NCI-H1694 (cell line): Measurements from ENCODE around the gene RAB35.

ENCODE experiments used
- DNase-seq: peaks from one replicate; lab custom pipeline; 2025; lab: John Stamatoyannopoulos, UW

The RAB35 gene

DNA sequence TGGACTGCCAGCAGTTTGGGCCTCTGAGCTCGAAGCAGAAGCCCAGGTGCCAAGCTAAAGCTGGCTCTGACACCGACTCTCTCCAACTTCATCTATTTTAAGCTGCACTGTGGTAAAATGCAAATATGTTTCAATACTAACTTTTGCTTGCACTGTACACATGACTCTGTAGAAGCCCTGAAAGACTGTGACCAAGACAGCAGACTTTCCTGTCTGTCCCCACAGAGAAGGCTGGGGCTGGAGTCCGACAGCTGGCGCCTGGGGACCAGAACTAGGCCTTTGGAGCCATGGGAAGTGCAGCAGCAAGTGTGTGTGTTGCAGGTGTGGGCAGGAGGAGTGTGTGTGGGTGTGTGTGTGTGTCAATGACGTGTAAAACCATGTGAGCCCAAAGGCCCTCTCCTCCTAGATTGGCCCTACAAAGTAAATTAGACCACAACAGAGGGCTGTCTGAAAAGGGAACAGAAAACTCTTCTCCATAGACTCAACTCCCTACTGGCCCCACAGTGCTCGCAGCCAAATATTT lies 16.4 kb upstream of the RAB35 start:
- no peak for DNase-seq

DNA sequence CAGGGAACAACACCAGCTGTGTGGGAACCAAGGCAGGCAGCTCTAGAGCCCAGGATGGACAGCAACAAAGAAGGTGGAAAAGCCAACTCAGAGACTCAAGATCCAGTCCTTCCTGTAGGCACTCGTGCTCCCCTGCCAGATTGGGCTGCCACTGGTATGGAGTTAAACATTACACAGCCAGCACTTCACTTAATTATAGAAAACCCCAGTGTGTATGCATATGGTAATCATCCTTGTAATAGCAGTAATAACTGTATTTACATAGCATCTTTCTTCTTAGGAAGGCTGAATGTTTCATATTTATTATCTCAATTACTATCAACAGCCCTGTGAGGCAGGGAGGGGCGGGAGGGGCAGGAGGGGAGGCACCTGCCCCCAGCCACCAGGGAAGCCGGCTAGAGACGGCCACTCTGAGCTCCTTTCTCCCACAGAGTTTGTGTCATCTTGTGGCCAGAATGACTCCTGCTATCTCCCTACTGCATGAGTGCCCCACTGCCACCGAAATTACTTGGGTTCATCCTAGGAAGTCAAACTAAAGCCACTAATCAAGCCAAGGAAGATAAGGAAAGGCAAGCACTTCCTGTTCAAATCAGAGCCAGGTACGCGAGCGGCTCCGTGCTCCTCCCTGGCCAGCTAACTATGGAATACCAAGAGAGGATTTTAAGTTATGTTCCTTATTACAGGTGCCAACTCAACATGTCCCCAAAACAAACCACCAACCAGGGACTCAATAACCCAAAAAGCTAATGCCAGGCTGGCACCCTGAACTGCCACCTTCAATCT lies 15.7 kb upstream of the RAB35 start:
- no peak for DNase-seq

DNA sequence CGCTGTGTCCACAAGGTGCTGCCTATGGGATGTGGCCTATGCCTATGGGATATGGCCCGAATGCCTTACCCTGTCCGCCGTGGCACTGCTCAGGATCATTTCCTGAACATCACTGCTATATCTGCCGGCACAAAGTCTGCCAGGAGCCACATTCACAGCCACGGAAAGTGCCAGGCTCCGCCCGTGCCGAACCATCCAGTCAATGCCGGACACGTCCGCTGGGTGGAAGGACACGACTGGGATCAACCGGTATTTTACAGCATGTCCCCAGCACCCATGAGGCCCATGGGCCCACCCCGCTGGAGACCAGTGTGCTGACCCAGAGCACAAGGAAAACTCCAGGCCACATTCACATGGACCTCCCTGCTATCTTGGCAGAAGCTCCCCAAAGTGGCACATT lies 14.6 kb upstream of the RAB35 start:
- DNase-seq: no peak

DNA sequence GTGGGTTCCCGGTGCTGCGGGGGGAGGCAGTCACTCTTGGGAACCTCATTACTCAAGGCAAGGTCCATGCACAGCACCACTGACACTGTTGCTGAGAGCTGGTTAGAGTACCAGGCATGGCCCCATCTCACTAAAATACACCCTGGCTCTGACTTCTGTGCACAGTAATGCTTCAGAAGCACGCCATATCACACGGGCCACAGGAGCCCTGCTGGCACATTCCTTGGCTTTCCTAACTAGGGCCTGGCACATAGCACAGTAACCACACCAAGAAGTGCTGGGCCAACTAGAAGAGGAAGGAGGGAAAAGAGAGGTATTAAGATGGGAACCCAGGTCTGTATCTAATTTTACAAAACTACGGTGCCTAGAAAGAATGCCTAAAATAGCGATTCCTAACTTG lies 13.5 kb upstream of the RAB35 start:
- DNase-seq: no peak

GRCh38 chr12:120126635-120127005 lies 10.1 kb upstream of the RAB35 start:
- DNase-seq: no peak

DNA sequence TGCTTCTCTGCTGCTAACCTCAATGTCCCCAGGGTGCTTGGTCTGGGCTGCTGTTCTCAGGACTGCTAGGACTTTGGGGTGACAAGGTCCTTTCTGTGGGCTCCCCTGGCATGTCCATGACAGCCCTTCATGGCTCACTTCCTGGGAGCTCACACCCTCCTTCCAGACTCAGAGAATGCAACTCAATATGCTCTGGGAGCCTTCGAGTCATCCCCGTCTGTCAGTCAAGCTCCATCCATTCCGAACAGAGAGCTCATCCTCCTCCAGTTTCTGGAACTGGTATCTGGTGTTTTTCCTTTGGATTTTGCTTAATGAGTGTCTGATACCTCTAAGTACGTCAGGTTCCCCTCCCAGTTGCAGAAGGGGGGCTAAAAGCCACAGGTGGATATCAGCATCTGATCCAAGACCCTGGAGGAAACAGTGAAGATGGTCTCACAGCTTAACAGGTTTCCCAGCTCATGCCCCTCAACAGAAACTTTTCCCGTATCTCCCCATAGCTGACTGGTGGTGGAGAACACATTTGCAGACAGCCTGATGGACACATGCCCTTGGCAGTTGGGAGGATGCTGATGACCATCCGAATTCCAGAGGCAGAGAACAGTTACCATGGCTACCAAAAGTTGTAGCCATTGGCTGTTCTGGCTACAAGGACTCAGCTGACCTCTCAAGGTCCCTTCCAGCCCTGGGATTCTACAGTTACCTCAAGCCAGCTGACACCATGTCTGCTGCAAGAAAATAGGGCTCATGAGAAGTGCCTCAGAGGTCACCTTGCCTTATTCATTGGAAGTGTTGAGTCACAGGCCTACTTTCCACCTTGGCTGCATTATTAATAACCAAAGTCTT lies 9.5 kb upstream of the RAB35 start:
- DNase-seq: no peak

DNA sequence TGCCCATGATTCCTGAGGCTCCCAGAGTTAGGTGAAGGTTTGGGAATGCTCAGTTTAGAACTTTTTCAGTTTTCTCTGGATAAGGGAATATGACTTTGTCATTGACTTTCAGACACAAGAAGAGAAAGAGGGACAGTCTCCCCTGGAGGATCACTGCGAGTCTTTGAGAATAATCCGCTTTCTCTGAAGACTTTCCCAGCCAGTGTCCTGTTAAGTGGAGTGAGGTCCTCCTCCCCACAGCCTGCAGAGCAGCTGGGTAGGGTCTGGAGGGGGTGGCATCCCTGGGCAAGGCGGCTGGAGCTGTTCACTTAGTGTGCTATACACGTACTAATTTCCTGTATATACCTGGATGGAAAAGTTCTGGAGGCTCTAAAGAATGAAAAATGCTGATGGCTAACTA lies 8.5 kb upstream of the RAB35 start:
- DNase-seq: no peak

DNA sequence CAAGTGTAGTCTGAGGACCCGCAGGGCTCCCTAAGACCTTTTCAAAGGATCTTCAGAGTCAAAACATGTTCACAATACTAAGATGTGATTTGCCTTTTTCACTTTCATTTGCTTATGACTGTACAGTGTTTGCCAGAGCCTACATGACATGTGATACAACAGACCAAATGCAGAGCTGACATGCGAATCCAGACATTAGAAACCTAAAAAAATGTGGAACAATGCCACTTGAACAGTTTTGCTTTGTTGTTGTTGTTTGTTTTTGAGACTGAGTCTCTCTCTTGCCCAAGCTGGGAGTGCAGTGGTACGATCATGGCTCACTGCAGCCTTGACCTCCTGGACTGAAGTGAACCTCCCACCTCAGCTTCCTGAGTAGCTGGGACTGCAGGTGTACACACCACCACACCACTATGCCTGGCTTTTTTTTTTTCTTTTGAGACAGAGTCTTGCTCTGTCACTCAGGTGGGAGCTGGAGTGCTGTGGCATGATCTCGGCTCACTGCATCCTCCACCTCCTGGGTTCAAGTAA lies 5.3 kb upstream of the RAB35 start:
- DNase-seq: no peak

DNA sequence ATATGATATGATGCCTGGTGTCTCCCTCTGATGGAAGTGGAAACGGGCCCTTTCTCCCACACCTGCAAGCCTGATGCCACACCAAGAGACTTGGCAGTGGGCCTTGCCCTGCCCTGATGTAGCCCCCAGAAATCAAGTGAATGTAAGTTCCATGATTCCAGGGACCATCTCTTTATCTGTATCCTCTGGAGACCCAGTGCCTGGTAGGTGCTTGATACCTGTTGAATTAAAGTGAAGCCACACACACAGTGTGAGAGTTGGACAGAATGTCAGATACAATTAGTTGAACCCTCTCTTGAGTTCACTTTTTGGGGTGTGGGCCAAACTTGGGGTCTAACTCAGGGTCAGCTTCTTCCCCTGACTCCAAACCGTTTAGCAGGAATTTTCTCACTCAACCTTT lies 4.8 kb upstream of the RAB35 start:
- DNase-seq: no peak

- no peak for DNase-seq
These were observed 2.9 kb upstream of the RAB35 start for GRCh38 chr12:120119271-120119973.

DNA sequence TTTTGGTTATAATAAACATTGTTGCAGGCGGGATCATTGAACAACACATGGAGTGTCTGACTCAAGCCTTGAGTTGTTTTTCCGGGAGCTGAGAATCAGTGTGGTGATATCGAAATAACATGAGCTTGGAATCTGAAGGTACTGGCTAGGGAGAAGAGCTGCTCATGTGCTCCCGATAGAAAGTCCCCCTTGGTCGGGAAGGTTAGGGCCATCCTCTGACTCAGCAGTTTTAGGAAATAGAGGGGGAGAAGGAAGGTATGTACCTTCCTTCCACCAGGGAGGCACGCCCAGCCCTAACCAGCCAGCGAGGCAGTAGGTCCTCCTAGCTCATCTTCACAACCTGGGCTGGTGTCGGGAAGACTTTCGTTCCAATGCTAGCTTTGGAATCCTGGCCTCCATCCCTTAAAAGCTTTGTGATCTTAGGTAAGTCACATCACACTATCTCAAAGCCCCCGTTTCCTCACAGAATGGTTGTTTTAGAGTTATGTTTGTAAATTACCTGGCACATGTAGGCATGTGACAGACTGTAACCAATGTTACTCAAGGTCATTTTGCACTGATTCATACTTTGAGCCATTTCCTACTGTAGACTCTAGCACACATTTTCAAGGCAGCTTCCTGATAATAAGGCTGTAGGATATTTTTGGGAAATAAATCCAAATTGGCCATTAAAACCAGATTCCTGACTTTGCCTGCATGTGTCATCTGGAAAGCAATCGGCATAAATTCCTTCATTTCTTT lies 1.9 kb upstream of the RAB35 start:
- no peak for DNase-seq

DNA sequence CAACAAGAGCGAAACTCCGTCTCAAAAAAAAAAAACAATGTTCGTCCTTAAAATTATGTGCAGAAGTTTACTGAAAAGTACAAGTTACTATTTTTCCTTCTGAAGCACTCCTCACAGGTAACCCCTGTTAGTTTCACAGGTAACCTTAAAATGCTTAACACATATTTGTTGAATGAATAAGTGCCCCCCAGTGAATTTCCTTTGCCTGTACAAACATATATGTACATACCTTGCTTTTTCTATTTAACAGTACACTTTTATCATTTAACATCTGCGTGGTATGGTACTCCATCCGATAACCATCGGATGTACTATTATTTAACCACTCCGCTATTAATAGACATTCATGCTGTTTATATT lies 1.4 kb upstream of the RAB35 start:
- no peak for DNase-seq

- DNase-seq: peak; percentile 71
These were observed 469 bp upstream of the RAB35 start for GRCh38 chr12:120116792-120117651.

- no peak for DNase-seq
These were observed 687 bp downstream of the RAB35 start for GRCh38 chr12:120115692-120116440.

- no peak for DNase-seq
These were observed 1.5 kb downstream of the RAB35 start for GRCh38 chr12:120115066-120115465.

DNA sequence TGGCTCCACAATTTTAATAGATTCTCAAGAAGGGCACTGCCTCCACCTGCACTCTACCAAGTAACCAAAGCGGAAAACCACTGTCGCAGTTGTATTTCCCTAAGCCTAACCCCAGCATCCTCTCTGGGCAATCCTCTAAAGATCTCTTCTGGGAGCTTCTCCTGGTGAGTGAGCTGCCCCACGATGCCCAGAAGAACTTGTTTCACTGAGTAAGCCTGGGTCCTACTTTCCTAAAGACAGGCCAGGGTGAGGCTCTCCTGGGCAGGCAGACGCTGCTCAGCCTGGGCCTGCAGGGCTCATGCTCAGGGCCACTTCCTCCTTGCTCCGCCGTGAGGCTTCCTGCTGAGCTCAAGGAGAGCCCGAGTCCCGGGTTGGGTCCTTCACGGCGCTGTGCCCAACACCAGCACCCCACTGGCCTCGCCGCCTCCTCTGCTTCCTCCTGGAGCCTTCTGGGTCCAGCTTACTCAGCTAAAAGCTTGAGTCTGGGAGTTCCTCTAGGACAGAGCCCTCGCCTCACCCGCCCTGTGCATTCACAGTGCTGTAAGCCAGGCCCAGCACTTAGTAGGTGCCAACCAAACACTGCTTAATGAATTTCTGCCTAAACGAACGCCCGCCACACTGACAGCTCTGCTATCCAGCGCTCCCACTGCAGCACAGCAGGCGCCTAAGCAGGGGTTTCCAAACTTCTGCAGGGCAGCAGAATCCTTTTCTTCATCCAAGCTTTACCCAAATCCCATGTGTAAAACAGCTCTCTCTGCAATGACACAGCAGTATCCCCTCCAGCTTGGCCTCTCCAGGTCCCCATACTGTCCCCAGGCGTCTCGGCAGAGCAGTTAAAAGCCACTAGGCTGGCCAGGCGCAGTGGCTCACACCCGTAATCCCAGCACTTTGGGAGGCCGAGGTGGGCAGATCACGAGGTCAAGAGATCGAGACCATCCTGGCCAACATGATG lies 5.7 kb downstream of the RAB35 start:
- DNase-seq: no peak

DNA sequence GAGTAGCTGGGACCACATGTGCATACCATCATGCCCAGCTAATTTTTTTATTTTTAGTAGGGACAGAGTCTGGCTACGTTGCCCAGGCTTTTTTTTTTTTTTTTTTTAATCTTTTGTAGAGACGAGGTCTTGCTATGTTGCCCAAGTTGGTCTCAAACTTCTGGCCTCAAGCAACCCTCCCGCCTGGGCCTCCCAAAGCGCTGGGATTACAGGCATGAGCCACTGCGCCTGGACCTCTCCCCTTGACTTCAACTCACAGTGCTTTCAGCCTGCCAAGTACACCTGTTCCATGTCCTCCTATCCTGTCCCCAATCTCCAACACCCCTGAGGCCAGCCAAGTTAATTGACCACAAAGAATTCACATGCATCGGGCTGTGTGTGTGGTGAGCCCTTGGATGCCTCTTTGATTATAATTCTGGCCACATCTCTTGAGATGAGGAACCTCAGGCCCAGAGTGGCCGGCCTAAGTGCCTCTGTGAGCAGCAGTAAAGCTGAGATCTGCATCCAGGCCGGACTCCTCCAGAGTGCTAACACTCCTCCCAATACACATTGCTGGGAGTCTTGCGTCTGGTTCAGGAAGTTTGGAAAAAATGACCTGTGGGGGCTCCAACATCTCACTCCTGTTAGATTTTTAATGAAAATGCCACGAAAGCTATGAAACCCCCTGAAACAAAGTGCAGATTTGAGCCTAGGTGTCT lies 6.8 kb downstream of the RAB35 start:
- no peak for DNase-seq

GRCh38 chr12:120106151-120106550 lies 10.4 kb downstream of the RAB35 start:
- no peak for DNase-seq
